ENCODE data around the gene CRACDL. TPM values are rescaled to one million over a fixed set of nuclear protein-coding genes. Genes with fewer than 3 reads are reported as not detected.

The CRACDL gene
- total and polyA plus RNA-seq, 2 donors (not counting 3 experiments of a cell fraction or from before 2014, with no cell fraction given), result 0.92 to 6.3 TPM

DNA sequence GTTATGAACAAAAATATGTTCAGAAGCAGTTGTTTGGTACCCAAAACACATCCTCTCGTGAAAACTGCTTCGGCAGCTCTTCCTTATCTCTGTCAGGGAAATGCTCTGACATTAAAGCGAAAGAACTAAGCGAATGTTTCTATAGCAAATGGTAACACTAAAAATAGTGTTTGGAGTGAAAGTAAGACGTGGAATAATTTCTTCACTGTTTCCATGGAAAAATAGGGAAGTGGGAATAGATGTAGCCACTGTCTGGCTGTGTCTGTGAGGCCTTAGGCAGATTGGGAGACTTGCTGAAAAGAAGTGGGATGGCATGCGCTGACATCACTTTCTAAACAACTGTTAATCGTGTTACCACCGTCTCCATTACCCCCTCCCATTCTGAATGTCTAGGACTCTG is 11.5 kb upstream of the CRACDL start:
- H3K9me1 ChIP-seq (replicated peaks; ENCODE audit: control insufficient read depth, extremely low read depth, insufficient read depth, low read length), result no peaks in the 10 kb centered on the region
- no peak for DNase-seq (ENCODE audit: low read depth, low spot score)
- H3K27ac ChIP-seq (ENCODE audit: insufficient read depth, low read depth, low read length), result no peak overlapping the region
- H4K20me1 ChIP-seq (replicated peaks; ENCODE audit: control insufficient read depth, extremely low read depth, insufficient read depth, low read length), result no peaks in the 10 kb centered on the region
- no peak overlapping the region for H3K4me2 ChIP-seq (ENCODE audit: insufficient read depth, low read length)
- intact Hi-C loops (cut with micrococcal nuclease) (no loop called here), dilution Hi-C loops (cut with MboI; ENCODE audit: extremely low pct_ligation_motif_present, low sequenced_read_pairs) (no loop called here)
- BruUV-seq (replicated peaks), result no TSS peak
- H3K36me3 ChIP-seq (ENCODE audit: control insufficient read depth in 2 of 2, extremely low read depth in 1 of 2, insufficient read depth in 2 of 2, low read length in 2 of 2), result no peaks in the 10 kb centered on the region
- no peak overlapping the region for H3K9ac ChIP-seq (replicated peaks; ENCODE audit: extremely low read depth, insufficient read depth, low read length)
- no peaks in the 10 kb centered on the region for H3K4me1 ChIP-seq (ENCODE audit: control insufficient read depth, extremely low read depth, insufficient read depth, low read length)
- no peak for TF ChIP-seq FOS (IDR thresholded peaks at IDR 0.05; ENCODE audit: borderline replicate concordance, insufficient read depth, low read length)
- no peak for TF ChIP-seq POLR2A (IDR thresholded peaks at IDR 0.05; ENCODE audit: low read depth, low read length)
- TF ChIP-seq GATA2 (IDR thresholded peaks at IDR 0.05; ENCODE audit: insufficient read depth, insufficient read length, low read depth, low read length), result no peak
- TF ChIP-seq JUN (IDR thresholded peaks at IDR 0.05; ENCODE audit: borderline replicate concordance, insufficient read depth, insufficient read length, low read depth), result no peak
- TF ChIP-seq, protein P1, sequence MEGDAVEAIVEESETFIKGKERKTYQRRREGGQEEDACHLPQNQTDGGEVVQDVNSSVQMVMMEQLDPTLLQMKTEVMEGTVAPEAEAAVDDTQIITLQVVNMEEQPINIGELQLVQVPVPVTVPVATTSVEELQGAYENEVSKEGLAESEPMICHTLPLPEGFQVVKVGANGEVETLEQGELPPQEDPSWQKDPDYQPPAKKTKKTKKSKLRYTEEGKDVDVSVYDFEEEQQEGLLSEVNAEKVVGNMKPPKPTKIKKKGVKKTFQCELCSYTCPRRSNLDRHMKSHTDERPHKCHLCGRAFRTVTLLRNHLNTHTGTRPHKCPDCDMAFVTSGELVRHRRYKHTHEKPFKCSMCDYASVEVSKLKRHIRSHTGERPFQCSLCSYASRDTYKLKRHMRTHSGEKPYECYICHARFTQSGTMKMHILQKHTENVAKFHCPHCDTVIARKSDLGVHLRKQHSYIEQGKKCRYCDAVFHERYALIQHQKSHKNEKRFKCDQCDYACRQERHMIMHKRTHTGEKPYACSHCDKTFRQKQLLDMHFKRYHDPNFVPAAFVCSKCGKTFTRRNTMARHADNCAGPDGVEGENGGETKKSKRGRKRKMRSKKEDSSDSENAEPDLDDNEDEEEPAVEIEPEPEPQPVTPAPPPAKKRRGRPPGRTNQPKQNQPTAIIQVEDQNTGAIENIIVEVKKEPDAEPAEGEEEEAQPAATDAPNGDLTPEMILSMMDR (IDR thresholded peaks at IDR 0.05; ENCODE audit: extremely low read depth in 1 of 2, insufficient read depth in 1 of 2, low read depth in 1 of 2, low read length in 2 of 2), result no peak
- no peaks in the 10 kb centered on the region for H3K9me3 ChIP-seq (replicated peaks; ENCODE audit: control insufficient read depth, insufficient read depth, low read length)
- H3K27me3 ChIP-seq (ENCODE audit: control insufficient read depth in 2 of 2, insufficient read depth in 2 of 2, low read length in 2 of 2), result peaks cover 10 to 12% of the 10 kb centered on the region in 2 experiments
- H3K79me2 ChIP-seq (ENCODE audit: control insufficient read depth, insufficient read depth, low read length), result no peaks in the 10 kb centered on the region
- CTCF ChIA-PET, result interaction anchor here (1.0 to 1.4 kb wide), 2 partner anchors 10 to 12 kb away, joined by 3 to 4 read pairs; partner anchors contain the start of gene CRACDL
- no peak overlapping the region for H2AFZ ChIP-seq (ENCODE audit: low read depth, low read length)
- no peak for FAIRE-seq
- POLR2A ChIA-PET, result no interaction called here
- H3K4me3 ChIP-seq (replicated peaks in 1 of 3; ENCODE audit: insufficient read depth in 1 of 3, low read depth in 1 of 3, low read length in 3 of 3), result no peak overlapping the region

DNA sequence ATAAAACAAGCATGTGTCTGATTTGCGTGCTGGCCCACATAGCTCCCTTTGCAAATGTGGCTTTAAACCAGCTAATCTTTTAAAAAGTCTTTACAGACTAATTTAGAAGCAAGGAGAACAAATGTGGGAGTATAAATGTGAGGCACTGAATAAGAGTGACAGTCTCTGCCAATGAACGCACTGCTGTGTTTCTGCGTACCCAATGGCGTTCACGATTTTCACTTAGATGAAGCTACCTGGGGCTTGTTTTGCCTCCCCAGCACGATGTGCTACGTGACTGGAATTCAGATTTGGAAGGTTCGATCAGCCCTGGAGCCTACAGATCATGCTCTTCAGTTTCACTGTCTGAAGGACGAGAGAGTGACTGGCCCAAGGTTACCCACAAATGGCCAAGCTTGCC is 10.8 kb upstream of the CRACDL start:
- no peak overlapping the region for H3K4me2 ChIP-seq (ENCODE audit: insufficient read depth, low read length)
- TF ChIP-seq MYC (IDR thresholded peaks at IDR 0.05; ENCODE audit: low read depth, low read length) (no peak), EZH2 (IDR thresholded peaks at IDR 0.05; ENCODE audit: borderline replicate concordance, low read depth, low read length, severe bottlenecking) (no peak), FOS (IDR thresholded peaks at IDR 0.05; ENCODE audit: borderline replicate concordance, insufficient read depth, low read length) (no peak), POLR2AphosphoS5 (IDR thresholded peaks at IDR 0.05; ENCODE audit: insufficient read depth, low read depth, low read length) (no peak), POLR2A (IDR thresholded peaks at IDR 0.05; ENCODE audit: low read depth, low read length) (no peak), GATA2 (IDR thresholded peaks at IDR 0.05; ENCODE audit: insufficient read depth, insufficient read length, low read depth, low read length) (no peak), JUN (IDR thresholded peaks at IDR 0.05; ENCODE audit: borderline replicate concordance, insufficient read depth, insufficient read length, low read depth) (no peak)
- TF ChIP-seq, protein P2, sequence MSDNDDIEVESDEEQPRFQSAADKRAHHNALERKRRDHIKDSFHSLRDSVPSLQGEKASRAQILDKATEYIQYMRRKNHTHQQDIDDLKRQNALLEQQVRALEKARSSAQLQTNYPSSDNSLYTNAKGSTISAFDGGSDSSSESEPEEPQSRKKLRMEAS (IDR thresholded peaks at IDR 0.05; ENCODE audit: insufficient read depth, insufficient read length), result no peak
- TF ChIP-seq, protein P1 (IDR thresholded peaks at IDR 0.05; ENCODE audit: extremely low read depth in 1 of 2, insufficient read depth in 1 of 2, low read depth in 1 of 2, low read length in 2 of 2), result no peak
- no peak overlapping the region for H2AFZ ChIP-seq (ENCODE audit: low read depth, low read length)
- ChIA-PET CTCF (interaction anchor here (1.0 to 1.4 kb wide), 4 partner anchors 9 to 111 kb away, joined by 3 to 4 read pairs (median 3); partner anchors contain the start of gene CRACDL), POLR2A (no interaction called here)
- no peak for FAIRE-seq
- H3K9me1 ChIP-seq (replicated peaks; ENCODE audit: control insufficient read depth, extremely low read depth, insufficient read depth, low read length), result no peaks in the 10 kb centered on the region
- H3K9me3 ChIP-seq (replicated peaks; ENCODE audit: control insufficient read depth, insufficient read depth, low read length), result no peaks in the 10 kb centered on the region
- no peaks in the 10 kb centered on the region for H3K36me3 ChIP-seq (ENCODE audit: control insufficient read depth in 2 of 2, extremely low read depth in 1 of 2, insufficient read depth in 2 of 2, low read length in 2 of 2)
- H3K4me3 ChIP-seq (replicated peaks in 1 of 3; ENCODE audit: insufficient read depth in 1 of 3, low read depth in 1 of 3, low read length in 3 of 3), result no peak overlapping the region
- DNase-seq (ENCODE audit: low read depth, low spot score), result no peak
- dilution Hi-C loops (cut with MboI; ENCODE audit: extremely low pct_ligation_motif_present, low sequenced_read_pairs) (no loop called here), intact Hi-C loops (cut with micrococcal nuclease) (no loop called here)
- H3K4me1 ChIP-seq (ENCODE audit: control insufficient read depth, extremely low read depth, insufficient read depth, low read length), result no peaks in the 10 kb centered on the region
- H3K27me3 ChIP-seq (ENCODE audit: control insufficient read depth in 2 of 2, insufficient read depth in 2 of 2, low read length in 2 of 2), result peaks cover 3 to 12% of the 10 kb centered on the region in 2 experiments
- no peaks in the 10 kb centered on the region for H3K79me2 ChIP-seq (ENCODE audit: control insufficient read depth, insufficient read depth, low read length)
- BruUV-seq (replicated peaks), result no TSS peak
- no peak overlapping the region for H3K9ac ChIP-seq (replicated peaks; ENCODE audit: extremely low read depth, insufficient read depth, low read length)
- no peak overlapping the region for H3K27ac ChIP-seq (ENCODE audit: insufficient read depth, low read depth, low read length)
- H4K20me1 ChIP-seq (replicated peaks; ENCODE audit: control insufficient read depth, extremely low read depth, insufficient read depth, low read length), result no peaks in the 10 kb centered on the region
